Stimulated activated CD4-positive, alpha-beta T cell treated with anti-CD3 and anti-CD28 coated beads, Interleukin-15, amount 100 ng/mL, for 24 hours (primary cell): ENCODE measurements around the gene ADARB2.

ENCODE experiments used
- DNase-seq: peaks from one replicate; pipeline ENCODE4 v3.0.0-alpha.2; 2020

The ADARB2 gene

GRCh38 chr10:1156616-1156886 lies 580.8 kb downstream of the ADARB2 start:
- DNase-seq: no peak

- no peak for DNase-seq
Observed at GRCh38 chr10:1155791-1156615, 581.3 kb downstream of the ADARB2 start.

GRCh38 chr10:1154531-1155295 lies 582.6 kb downstream of the ADARB2 start:
- no peak for DNase-seq

- no peak for DNase-seq
Observed at GRCh38 chr10:1153805-1154351, 583.4 kb downstream of the ADARB2 start.

- DNase-seq: no peak
Observed at GRCh38 chr10:1153251-1153763, 584.0 kb downstream of the ADARB2 start.

- no peak for DNase-seq
Observed at GRCh38 chr10:1152386-1153250, 584.7 kb downstream of the ADARB2 start.

- DNase-seq: no peak
Observed at GRCh38 chr10:1151076-1152033, 586.0 kb downstream of the ADARB2 start.

GRCh38 chr10:1150638-1150955 lies 586.7 kb downstream of the ADARB2 start:
- DNase-seq: no peak

- peak; percentile 17 for DNase-seq
Observed at GRCh38 chr10:1149793-1150637, 587.3 kb downstream of the ADARB2 start.

- no peak for DNase-seq
Observed at GRCh38 chr10:1148855-1149605, 588.3 kb downstream of the ADARB2 start.

GRCh38 chr10:1147810-1148209 lies 589.5 kb downstream of the ADARB2 start:
- DNase-seq: no peak

- DNase-seq: peak; percentile 26
Observed at GRCh38 chr10:1142596-1142995, 594.7 kb downstream of the ADARB2 start.

GRCh38 chr10:1141701-1142100 lies 595.6 kb downstream of the ADARB2 start:
- DNase-seq: no peak

- DNase-seq: no peak
Observed at GRCh38 chr10:1141261-1141660, 596.1 kb downstream of the ADARB2 start.

GRCh38 chr10:1138529-1138928 lies 598.8 kb downstream of the ADARB2 start:
- DNase-seq: no peak

GRCh38 chr10:1137499-1138163 lies 599.7 kb downstream of the ADARB2 start:
- no peak for DNase-seq

- no peak for DNase-seq
Observed at GRCh38 chr10:1136268-1136667, 601.1 kb downstream of the ADARB2 start.

- DNase-seq: no peak
Observed at GRCh38 chr10:1134156-1134555, 603.2 kb downstream of the ADARB2 start.

GRCh38 chr10:1133495-1134045 lies 603.8 kb downstream of the ADARB2 start:
- no peak for DNase-seq
